HG03342 (cell line): ENCODE data around the gene PROB1.
"Not testable (repeated sequence)": the region's sequence is repeated elsewhere in the genome, so short reads cannot be mapped to it uniquely, and the experiment has no call there.

ENCODE experiments used
- ATAC-seq: cut with Tn5 transposase; IDR thresholded peaks from one replicate; pipeline ENCODE4 v1.9.1; 2021; ENCODE audit warnings: mild to moderate bottlenecking, moderate library complexity; ENCODE audit not compliant: unreplicated experiment

PROB1 gene

GRCh38 chr5:139413963-139414362 lies 19.1 kb upstream of the PROB1 start:
- no peak for ATAC-seq

GRCh38 chr5:139413153-139413552 lies 18.2 kb upstream of the PROB1 start:
- no peak for ATAC-seq

DNA sequence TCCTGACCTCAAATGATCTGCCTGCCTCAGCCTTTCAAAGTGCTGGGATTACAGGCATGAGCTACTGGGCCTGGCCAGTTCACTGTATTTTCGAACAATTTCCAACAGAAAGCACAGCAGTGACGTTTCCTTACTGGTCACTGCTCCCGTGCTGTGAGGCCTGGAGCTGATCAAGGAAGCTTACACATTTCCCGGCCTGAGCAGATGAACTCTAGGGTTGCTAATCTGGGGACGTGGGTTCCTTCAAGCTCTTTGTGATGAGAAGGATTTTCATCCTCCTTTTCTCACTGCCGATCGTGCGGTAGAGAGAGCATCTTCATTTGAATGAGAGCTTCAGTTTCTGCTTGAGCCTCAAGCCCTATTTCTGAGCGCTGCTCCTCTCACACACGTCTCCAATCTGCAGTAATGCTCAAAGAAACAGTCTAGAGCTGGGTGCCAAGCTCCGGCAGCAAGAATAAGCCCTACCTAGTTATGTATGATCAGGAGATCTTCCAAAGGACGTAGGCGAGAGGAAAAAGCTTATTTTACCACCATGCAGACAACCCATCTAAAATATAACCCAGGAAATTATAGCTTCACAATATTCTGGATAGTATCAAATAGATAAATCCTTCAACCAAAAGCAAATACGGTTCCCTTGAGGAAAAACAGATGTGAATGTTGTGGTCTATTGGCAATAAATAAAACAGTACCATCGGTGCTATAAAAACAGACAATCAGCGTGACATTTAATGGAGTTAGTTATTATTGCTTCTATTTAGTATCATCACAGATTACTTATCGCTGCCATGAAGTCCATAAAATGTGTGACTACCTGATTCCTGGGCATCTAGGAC lies 16.3 kb upstream of the PROB1 start:
- no peak for ATAC-seq

- ATAC-seq: no peak
Observed at GRCh38 chr5:139410121-139410992, 15.5 kb upstream of the PROB1 start.

GRCh38 chr5:139409116-139409515 lies 14.2 kb upstream of the PROB1 start:
- ATAC-seq: not testable (repeated sequence)

DNA sequence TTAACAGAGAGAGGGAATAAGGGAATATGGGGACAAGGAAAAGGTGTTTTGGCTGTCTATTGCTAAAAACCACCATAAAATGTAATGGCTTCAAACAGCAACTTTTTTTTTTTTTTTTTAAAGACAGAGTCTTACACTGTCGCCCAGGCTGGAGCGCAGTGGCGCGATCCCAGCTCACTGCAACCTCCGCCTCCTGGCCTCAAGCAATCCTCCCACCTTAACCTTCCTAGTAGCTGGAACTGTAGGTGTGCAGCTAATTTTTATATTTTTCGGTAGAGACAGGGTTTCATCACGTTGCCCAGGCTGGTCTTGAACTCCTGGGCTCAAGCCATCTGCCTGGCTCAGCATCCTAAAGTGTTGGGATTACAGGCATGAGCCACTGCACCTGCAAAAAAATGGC lies 13.3 kb upstream of the PROB1 start:
- no peak for ATAC-seq

- ATAC-seq: no peak
Observed at GRCh38 chr5:139407517-139407916, 12.6 kb upstream of the PROB1 start.

GRCh38 chr5:139406963-139407362 lies 12.1 kb upstream of the PROB1 start:
- ATAC-seq: no peak

- no peak for ATAC-seq
Observed at GRCh38 chr5:139404484-139404840, 9.6 kb upstream of the PROB1 start.

- ATAC-seq: peak; percentile 81
Observed at GRCh38 chr5:139403787-139404483, 9.0 kb upstream of the PROB1 start, which contains the start of gene SPATA24. TSS of gene SPATA24 (minus strand) at chr5:139404089. CDS start at chr5:139404060, 29 bp downstream.

DNA sequence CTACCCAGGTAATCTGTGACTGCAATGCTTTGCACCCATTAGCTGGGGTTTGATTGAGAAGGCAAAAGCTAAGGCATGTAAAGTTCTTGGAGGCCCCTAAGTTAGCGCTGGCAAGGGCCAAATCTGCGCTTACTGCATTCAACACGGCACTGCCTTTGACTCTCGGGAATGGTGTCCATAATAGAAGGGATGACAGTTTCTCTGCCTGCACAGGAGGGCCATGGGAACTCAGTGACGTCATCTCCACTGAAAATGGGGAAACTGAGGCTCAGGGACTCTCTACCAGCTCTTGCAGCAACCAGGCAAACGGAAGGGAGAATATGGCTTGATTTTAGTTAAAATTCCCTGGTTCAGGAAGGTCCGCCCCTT lies 8.5 kb upstream of the PROB1 start:
- no peak for ATAC-seq

- ATAC-seq: no peak
Observed at GRCh38 chr5:139402561-139403158, 7.8 kb upstream of the PROB1 start.

DNA sequence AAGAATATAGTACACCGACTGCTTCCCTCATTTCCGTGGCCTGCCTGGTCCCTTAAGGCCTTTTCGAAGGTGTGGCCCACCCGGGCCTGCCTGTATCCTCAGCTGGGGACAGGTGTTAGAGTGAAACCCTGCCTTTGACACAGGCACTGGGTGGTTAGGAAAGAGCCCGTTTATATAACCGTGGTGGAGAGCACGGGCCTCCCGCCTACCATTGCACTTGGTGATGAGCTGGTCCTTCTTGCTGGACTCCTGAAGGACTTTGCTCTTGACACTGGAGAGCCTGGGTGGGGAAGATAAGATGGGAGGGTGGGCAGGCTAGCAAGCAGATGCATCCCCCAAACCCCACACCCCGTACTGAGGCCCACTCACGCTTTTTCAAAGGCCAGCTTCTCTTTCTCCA lies 6.6 kb upstream of the PROB1 start:
- ATAC-seq: no peak

DNA sequence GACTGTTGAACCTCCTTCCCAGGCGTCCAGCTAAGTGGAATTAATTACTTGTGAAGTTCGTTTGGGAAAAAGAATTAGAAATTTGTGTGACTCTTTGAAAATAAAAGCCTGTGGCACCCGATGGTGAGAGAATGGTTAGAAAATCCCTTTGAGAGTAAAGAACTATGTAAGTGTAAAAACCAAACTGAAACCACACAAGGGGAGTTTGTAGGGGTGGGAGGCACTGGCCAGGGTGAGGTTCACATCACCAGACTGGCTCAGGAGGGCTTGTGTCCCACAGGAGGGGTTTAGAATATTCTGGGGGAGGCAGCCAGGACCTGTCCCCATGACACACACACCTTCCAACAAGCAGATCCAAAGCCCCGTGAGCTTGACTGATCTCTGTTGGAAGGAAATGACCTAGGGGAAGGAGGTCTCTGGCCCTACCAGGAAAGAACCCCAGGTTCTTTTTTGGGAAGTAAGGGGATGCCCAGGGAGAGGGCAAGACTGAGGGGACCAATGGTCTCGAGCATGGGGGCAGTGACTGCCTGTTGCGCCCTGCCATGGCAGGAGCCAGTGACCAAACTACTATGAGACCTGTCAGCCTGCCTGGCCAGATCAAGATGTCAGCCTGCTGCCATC lies 4.7 kb upstream of the PROB1 start:
- ATAC-seq: no peak

DNA sequence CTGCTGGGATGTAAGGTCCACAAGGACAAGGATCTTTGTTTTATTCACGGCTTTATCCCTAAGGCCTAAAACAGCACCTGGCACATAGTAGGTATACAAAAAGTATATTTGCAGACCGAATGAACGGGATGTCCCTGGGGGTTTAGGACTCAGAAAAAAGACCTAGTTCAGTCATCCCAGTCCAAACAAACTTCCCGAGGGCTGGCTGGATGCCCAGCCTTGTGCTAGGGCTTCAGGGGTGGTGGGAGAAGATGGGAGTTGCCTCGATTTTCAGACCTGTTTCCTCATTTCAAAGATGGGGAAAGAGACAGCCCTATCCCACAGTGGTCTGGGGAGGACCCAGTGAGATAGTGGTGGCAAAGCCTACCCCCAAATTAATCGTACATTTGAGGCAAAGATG lies 3.0 kb upstream of the PROB1 start:
- ATAC-seq: no peak

- no peak for ATAC-seq
Observed at GRCh38 chr5:139396691-139397090, 1.8 kb upstream of the PROB1 start.

DNA sequence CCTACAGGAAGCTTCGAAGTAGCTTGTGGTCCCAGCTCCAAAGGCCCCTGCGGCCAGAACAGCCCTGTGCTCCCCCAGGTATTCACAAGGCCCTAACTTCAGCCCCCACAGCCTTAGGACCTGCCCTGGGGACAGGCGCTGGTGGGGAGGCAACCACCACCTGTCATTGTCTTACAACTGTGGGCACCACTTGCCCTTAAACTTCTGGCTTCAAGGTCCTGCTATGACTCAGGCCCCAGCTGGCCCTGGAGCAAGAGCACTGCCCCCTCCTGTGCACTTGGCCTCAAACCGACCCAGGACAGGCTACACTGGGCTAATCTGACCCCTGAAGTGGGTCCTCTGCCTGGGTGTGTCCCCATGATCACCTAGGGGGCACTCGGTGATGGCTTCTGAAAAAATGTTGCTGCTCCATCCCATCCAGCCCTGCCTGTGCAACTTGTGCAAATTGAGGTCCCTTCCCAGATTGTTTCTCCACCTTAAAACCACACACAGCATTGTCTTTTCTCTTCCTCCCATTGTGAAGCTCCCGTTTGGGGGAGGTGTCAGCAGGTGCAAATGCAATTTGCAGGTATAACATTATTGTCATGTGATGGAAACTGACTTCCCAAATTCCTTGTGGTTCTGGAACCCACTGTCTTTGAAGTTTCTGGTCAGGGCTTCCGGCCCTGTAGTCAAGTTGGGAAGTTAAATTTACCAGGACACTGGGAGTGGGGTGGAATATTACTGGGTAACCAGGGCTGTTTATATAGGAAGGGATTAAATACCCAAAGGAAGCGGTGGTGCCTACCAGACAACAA lies 1.1 kb upstream of the PROB1 start:
- ATAC-seq: no peak

- ATAC-seq: no peak
Observed at GRCh38 chr5:139394123-139394653, 716 bp downstream of the PROB1 start.

GRCh38 chr5:139393497-139394122 lies 1.3 kb downstream of the PROB1 start:
- ATAC-seq: no peak
